Right lung (tissue), 10 donors: ENCODE data around the gene FAM163B. TPM values are rescaled to one million over a fixed set of nuclear protein-coding genes. Genes with fewer than 3 reads are reported as not detected.

Experiments
- DNase-seq, 2 donors: peaks; one replicate each; pipeline ENCODE4 v3.0.0-alpha.2; 2013
- long read RNA-seq, 8 donors: transcript quantifications; one replicate each; lab custom pipeline, GENCODE V29; 2026
- polyA plus RNA-seq, 5 donors: library from polyadenylated mRNA; unstranded; fragments of 120-200 nt; gene quantifications; one replicate each; pipeline versions ENCODE4 v1.2.1 to v1.2.3, GENCODE V29; 2013; ENCODE audit warnings: inconsistent platforms in 1 of 5, low replicate concordance in 1 of 5; ENCODE audit not compliant: insufficient read length in 5 of 5, insufficient read depth in 1 of 5

FAM163B gene
- 1 to 10 TPM in 4 of 5 donors, under 1 TPM in 1; 0.86 to 3.0 (median 2.2) TPM for polyA plus RNA-seq
- long read RNA-seq, donor 1: 0 reads
- long read RNA-seq, donor 2: 0 reads
- long read RNA-seq, donor 3: 0 reads
- long read RNA-seq, donor 4: 0 reads
- long read RNA-seq, donor 5: 0 reads
- long read RNA-seq, donor 6: 0 reads
- long read RNA-seq, donor 7: 0 reads
- long read RNA-seq, donor 8: 0 reads

GRCh38 chr9:133609311-133610098 lies at the start of gene FAM163B:
Gene FAM163B, minus strand, starts transcription at chr9:133609389. Its CDS starts 29,166 bp downstream, at chr9:133580223.
- peak; percentile 69 to 74 for DNase-seq

- no peak for DNase-seq
Measured at GRCh38 chr9:133657120-133657661, 48.0 kb upstream of the FAM163B start.

GRCh38 chr9:133656211-133657119 lies 47.3 kb upstream of the FAM163B start:
- no peak for DNase-seq

GRCh38 chr9:133655701-133656100 lies 46.5 kb upstream of the FAM163B start:
- DNase-seq: no peak

- DNase-seq: no peak
Measured at GRCh38 chr9:133654736-133655657, 45.8 kb upstream of the FAM163B start.

- no peak for DNase-seq
Measured at GRCh38 chr9:133653638-133654037, 44.4 kb upstream of the FAM163B start.

- DNase-seq: no peak
Measured at GRCh38 chr9:133650026-133650425, 40.8 kb upstream of the FAM163B start.

GRCh38 chr9:133649194-133649593 lies 40.0 kb upstream of the FAM163B start:
- DNase-seq: no peak

GRCh38 chr9:133647765-133648469 lies 38.7 kb upstream of the FAM163B start:
- DNase-seq: no peak

- no peak for DNase-seq
Measured at GRCh38 chr9:133647148-133647547, 38.0 kb upstream of the FAM163B start.

- DNase-seq: no peak
Measured at GRCh38 chr9:133645021-133645765, 36.0 kb upstream of the FAM163B start.

GRCh38 chr9:133643978-133644760 lies 35.0 kb upstream of the FAM163B start:
- no peak for DNase-seq

GRCh38 chr9:133643362-133643755 lies 34.2 kb upstream of the FAM163B start:
- no peak for DNase-seq

GRCh38 chr9:133642708-133643361 lies 33.6 kb upstream of the FAM163B start:
- no peak for DNase-seq

- DNase-seq: no peak
Measured at GRCh38 chr9:133641861-133642595, 32.8 kb upstream of the FAM163B start.

GRCh38 chr9:133641396-133641655 lies 32.1 kb upstream of the FAM163B start:
- DNase-seq: no peak

- no peak for DNase-seq
Measured at GRCh38 chr9:133640580-133641395, 31.6 kb upstream of the FAM163B start.
